ENCODE measurements around the gene MARCHF6. TPM values are rescaled to one million over a fixed set of nuclear protein-coding genes. Genes with fewer than 3 reads are reported as not detected.

MARCHF6 gene
- total RNA-seq, 1 experiment from 2014 or later, result 117 TPM

- TF ChIP-seq, protein P1, sequence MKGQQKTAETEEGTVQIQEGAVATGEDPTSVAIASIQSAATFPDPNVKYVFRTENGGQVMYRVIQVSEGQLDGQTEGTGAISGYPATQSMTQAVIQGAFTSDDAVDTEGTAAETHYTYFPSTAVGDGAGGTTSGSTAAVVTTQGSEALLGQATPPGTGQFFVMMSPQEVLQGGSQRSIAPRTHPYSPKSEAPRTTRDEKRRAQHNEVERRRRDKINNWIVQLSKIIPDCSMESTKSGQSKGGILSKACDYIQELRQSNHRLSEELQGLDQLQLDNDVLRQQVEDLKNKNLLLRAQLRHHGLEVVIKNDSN (CRISPR knock-in tag; IDR thresholded peaks at IDR 0.05), result peak; percentile 40
- TF ChIP-seq GTF2I (CRISPR knock-in tag; conservative IDR thresholded peaks at IDR 0.05) (no peak), GABPB1 (CRISPR knock-in tag; IDR thresholded peaks at IDR 0.05) (peak; percentile 64), SMAD4 (CRISPR knock-in tag; IDR thresholded peaks at IDR 0.05) (no peak; the same call in 1 of the 2 replicates), NR2C2 (CRISPR knock-in tag; IDR thresholded peaks at IDR 0.05) (no peak), CDX4 (CRISPR knock-in tag; IDR thresholded peaks at IDR 0.05; ENCODE audit: borderline replicate concordance) (no peak), FOXP1 (CRISPR knock-in tag; IDR thresholded peaks at IDR 0.05; ENCODE audit: borderline replicate concordance) (peak; percentile 88; the same call in 1 of the 2 replicates), JUN (CRISPR knock-in tag; IDR thresholded peaks at IDR 0.05) (peak; percentile 86), IRF2 (CRISPR knock-in tag; IDR thresholded peaks at IDR 0.05; ENCODE audit: borderline replicate concordance, low read depth) (no peak), ZNF219 (CRISPR knock-in tag; IDR thresholded peaks at IDR 0.05; ENCODE audit: borderline replicate concordance) (peak; percentile 81), ELF4 (CRISPR knock-in tag; IDR thresholded peaks at IDR 0.05; ENCODE audit: low read depth) (0 out of 2 replicates have a peak, but pooled peaks have one; percentile 20), CREM (CRISPR knock-in tag; IDR thresholded peaks at IDR 0.05) (peak; percentile 78), RELA (CRISPR knock-in tag; IDR thresholded peaks at IDR 0.05; ENCODE audit: borderline replicate concordance) (peak; percentile 71; the same call in 1 of the 2 replicates), SMAD3 (CRISPR knock-in tag; IDR thresholded peaks at IDR 0.05; ENCODE audit: borderline replicate concordance) (0 out of 2 replicates have a peak, but pooled peaks have one; percentile 71), AR (CRISPR knock-in tag; IDR thresholded peaks at IDR 0.05) (no peak), ZNF317 (CRISPR knock-in tag; IDR thresholded peaks at IDR 0.05; ENCODE audit: borderline replicate concordance, low read depth) (no peak; the same call in 1 of the 2 replicates), HMGA2 (CRISPR knock-in tag; IDR thresholded peaks at IDR 0.05) (peak; percentile 15; the same call in 1 of the 2 replicates), NR1H2 (CRISPR knock-in tag; IDR thresholded peaks at IDR 0.05) (no peak), ZNF263 (CRISPR knock-in tag; IDR thresholded peaks at IDR 0.05; ENCODE audit: low read depth) (0 out of 2 replicates have a peak, but pooled peaks have one; percentile 30), ZSCAN18 (CRISPR knock-in tag; IDR thresholded peaks at IDR 0.05) (no peak), ATF1 (CRISPR knock-in tag; IDR thresholded peaks at IDR 0.05) (0 out of 2 replicates have a peak, but pooled peaks have one; percentile 24), ZNF232 (CRISPR knock-in tag; IDR thresholded peaks at IDR 0.05) (no peak), IRF1 (CRISPR knock-in tag; IDR thresholded peaks at IDR 0.05) (no peak), ZNF423 (CRISPR knock-in tag; IDR thresholded peaks at IDR 0.05) (peak; percentile 81)
- TF ChIP-seq, protein P2, sequence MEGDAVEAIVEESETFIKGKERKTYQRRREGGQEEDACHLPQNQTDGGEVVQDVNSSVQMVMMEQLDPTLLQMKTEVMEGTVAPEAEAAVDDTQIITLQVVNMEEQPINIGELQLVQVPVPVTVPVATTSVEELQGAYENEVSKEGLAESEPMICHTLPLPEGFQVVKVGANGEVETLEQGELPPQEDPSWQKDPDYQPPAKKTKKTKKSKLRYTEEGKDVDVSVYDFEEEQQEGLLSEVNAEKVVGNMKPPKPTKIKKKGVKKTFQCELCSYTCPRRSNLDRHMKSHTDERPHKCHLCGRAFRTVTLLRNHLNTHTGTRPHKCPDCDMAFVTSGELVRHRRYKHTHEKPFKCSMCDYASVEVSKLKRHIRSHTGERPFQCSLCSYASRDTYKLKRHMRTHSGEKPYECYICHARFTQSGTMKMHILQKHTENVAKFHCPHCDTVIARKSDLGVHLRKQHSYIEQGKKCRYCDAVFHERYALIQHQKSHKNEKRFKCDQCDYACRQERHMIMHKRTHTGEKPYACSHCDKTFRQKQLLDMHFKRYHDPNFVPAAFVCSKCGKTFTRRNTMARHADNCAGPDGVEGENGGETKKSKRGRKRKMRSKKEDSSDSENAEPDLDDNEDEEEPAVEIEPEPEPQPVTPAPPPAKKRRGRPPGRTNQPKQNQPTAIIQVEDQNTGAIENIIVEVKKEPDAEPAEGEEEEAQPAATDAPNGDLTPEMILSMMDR (IDR thresholded peaks at IDR 0.05), result no peak
- TF ChIP-seq, protein P3, sequence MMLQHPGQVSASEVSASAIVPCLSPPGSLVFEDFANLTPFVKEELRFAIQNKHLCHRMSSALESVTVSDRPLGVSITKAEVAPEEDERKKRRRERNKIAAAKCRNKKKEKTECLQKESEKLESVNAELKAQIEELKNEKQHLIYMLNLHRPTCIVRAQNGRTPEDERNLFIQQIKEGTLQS (CRISPR knock-in tag; conservative IDR thresholded peaks at IDR 0.05), result no peak
- TF ChIP-seq, protein P4, sequence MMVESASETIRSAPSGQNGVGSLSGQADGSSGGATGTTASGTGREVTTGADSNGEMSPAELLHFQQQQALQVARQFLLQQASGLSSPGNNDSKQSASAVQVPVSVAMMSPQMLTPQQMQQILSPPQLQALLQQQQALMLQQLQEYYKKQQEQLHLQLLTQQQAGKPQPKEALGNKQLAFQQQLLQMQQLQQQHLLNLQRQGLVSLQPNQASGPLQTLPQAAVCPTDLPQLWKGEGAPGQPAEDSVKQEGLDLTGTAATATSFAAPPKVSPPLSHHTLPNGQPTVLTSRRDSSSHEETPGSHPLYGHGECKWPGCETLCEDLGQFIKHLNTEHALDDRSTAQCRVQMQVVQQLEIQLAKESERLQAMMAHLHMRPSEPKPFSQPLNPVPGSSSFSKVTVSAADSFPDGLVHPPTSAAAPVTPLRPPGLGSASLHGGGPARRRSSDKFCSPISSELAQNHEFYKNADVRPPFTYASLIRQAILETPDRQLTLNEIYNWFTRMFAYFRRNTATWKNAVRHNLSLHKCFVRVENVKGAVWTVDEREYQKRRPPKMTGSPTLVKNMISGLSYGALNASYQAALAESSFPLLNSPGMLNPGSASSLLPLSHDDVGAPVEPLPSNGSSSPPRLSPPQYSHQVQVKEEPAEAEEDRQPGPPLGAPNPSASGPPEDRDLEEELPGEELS (CRISPR knock-in tag; IDR thresholded peaks at IDR 0.05), result peak; percentile 73; the same call in 1 of the 2 replicates
- TF ChIP-seq, protein P5, sequence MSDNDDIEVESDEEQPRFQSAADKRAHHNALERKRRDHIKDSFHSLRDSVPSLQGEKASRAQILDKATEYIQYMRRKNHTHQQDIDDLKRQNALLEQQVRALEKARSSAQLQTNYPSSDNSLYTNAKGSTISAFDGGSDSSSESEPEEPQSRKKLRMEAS (CRISPR knock-in tag; IDR thresholded peaks at IDR 0.05), result peak; percentile 92
Observed at GRCh38 chr5:10353241-10354047, at the start of gene MARCHF6 (continued).

Data from WTC11 (cell line).